Ovary (tissue), 3 donors: Measurements from ENCODE around the gene TSPAN13.

Experiments used
- EP300 ChIP-seq: sonication (generic); formaldehyde crosslinking; IDR thresholded peaks from one replicate; pipeline ENCODE4 v1.6.1; 2017; ENCODE audit warnings: antibody characterized with exemption
- POLR2A ChIP-seq: fragments of 450-650 bp; IDR thresholded peaks from one replicate; pipeline ENCODE4 v1.6.1; 2017; ENCODE audit warnings: antibody characterized with exemption, mild to moderate bottlenecking, moderate library complexity
- TF ChIP-seq, protein P1 (sequence below), 3 donors: fragments of 450-650 bp in 2 of 3; fragments of 200-600 bp in 1 of 3; IDR thresholded peaks; one replicate each; pipeline versions ENCODE4 v1.5.1 to v1.8.0; 2016 to 2022; ENCODE audit warnings: antibody characterized with exemption in 3 of 3, mild to moderate bottlenecking in 1 of 3
- donor health status: DM: no; HTN: no; CAD: no.

DNA sequence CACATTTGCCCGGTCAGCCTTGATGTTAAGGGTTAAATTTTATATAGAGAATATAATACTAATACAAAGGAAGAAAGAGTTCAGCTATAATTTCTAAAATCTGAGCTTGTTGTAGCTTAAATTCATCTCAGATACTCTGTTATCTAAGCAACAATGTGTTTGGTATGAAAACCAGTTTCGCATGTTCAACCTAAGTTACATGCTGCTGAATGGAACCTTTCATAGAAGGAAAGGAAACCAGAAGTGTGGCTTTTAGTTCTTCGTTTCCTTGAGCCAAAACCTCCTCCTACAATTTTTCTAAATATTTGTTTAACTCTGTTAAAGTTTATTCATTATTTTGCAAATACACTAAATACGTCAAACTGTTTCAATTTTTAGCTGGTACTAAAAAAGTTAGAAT lies 32.7 kb downstream of the TSPAN13 start:
- TF ChIP-seq, protein P1, sequence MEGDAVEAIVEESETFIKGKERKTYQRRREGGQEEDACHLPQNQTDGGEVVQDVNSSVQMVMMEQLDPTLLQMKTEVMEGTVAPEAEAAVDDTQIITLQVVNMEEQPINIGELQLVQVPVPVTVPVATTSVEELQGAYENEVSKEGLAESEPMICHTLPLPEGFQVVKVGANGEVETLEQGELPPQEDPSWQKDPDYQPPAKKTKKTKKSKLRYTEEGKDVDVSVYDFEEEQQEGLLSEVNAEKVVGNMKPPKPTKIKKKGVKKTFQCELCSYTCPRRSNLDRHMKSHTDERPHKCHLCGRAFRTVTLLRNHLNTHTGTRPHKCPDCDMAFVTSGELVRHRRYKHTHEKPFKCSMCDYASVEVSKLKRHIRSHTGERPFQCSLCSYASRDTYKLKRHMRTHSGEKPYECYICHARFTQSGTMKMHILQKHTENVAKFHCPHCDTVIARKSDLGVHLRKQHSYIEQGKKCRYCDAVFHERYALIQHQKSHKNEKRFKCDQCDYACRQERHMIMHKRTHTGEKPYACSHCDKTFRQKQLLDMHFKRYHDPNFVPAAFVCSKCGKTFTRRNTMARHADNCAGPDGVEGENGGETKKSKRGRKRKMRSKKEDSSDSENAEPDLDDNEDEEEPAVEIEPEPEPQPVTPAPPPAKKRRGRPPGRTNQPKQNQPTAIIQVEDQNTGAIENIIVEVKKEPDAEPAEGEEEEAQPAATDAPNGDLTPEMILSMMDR (IDR thresholded peaks at IDR 0.05), result no peak
- TF ChIP-seq POLR2A (no peak), EP300 (no peak)
